H1 (cell line): ENCODE data around the gene RNF166. TPM values are rescaled to one million over a fixed set of nuclear protein-coding genes. Genes with fewer than 3 reads are reported as not detected.

ENCODE experiments used
- CTCF ChIA-PET: fragments of 300-600 bp; sonication (Branson Sonifier 250); formaldehyde crosslinking; loops from one replicate; lab custom pipeline; 2021; ENCODE audit not compliant: partially characterized antibody; lab: Charles Lee
- POLR2A ChIA-PET: fragments of 300-600 bp; sonication (Branson Sonifier 250); formaldehyde crosslinking; loops from one replicate; lab custom pipeline; 2021; ENCODE audit warnings: inconsistent platforms; ENCODE audit not compliant: partially characterized antibody; lab: Charles Lee
- DNase-seq, 2 experiments: peaks; one replicate each; pipeline versions ENCODE4 v3.0.0 to v3.0.0-alpha.2; 2010 to 2022; ENCODE audit warnings: low spot score in 2 of 2, low read depth in 1 of 2, mixed read lengths in 1 of 2
- FAIRE-seq: peaks from 2 replicates; lab custom pipeline; 2011; peaks lifted over from hg19 to GRCh38; lab: Jason Lieb, UNC
- H2AFZ ChIP-seq: 2 replicates; pipeline ENCODE4 v1.8.1; 2012; ENCODE audit warnings: low read length, inconsistent platforms
- H2AK5ac ChIP-seq: 2 replicates; pipeline ENCODE4 v1.6.1; 2013; ENCODE audit warnings: low read depth, low read length
- H2BK120ac ChIP-seq: replicated peaks from 2 replicates; pipeline ENCODE3; 2013; ENCODE audit warnings: low read depth, low read length, inconsistent platforms
- H2BK12ac ChIP-seq: 2 replicates; pipeline ENCODE4 v1.6.1; 2013; ENCODE audit warnings: low read depth, low read length
- H2BK15ac ChIP-seq: 2 replicates; pipeline ENCODE4 v1.6.1; 2013; ENCODE audit warnings: low read length
- H2BK20ac ChIP-seq: 2 replicates; pipeline ENCODE4 v1.6.1; 2013; ENCODE audit warnings: low read length
- H2BK5ac ChIP-seq: 2 replicates; pipeline ENCODE4 v1.6.1; 2013; ENCODE audit warnings: low read depth, low read length
- H3K14ac ChIP-seq: 2 replicates; pipeline ENCODE4 v1.6.1; 2013; ENCODE audit warnings: inconsistent platforms; ENCODE audit not compliant: insufficient read length
- H3K18ac ChIP-seq: 2 replicates; pipeline ENCODE4 v1.6.1; 2013; ENCODE audit warnings: low read length; ENCODE audit errors: extremely low read depth
- H3K23ac ChIP-seq: 2 replicates; pipeline ENCODE4 v1.6.1; 2013; ENCODE audit warnings: inconsistent platforms; ENCODE audit not compliant: insufficient read length
- H3K23me2 ChIP-seq: 2 replicates; pipeline ENCODE4 v1.6.1; 2013; ENCODE audit warnings: low read depth, low read length
- H3K27ac ChIP-seq: 2 replicates; pipeline ENCODE4 v1.6.1; 2011; ENCODE audit warnings: low read depth, low read length, inconsistent platforms
- H3K27me3 ChIP-seq, 4 experiments: replicated peaks in 1 of 4; 1 replicate in 1 of 4; 2 replicates in 3 of 4; pipeline versions ENCODE4 v1.6.1 to v1.8.1; 2011 to 2013; ENCODE audit warnings: low read length in 3 of 4, mild to moderate bottlenecking in 3 of 4, inconsistent platforms in 2 of 4, mixed read lengths in 2 of 4, moderate library complexity in 1 of 4; ENCODE audit not compliant: control insufficient read depth in 3 of 4, insufficient read depth in 3 of 4; ENCODE audit errors: extremely low read depth in 1 of 4
- H3K36me3 ChIP-seq, 4 experiments: 2 replicates each; pipeline versions ENCODE4 v1.6.1 to v1.8.1; 2011 to 2013; ENCODE audit warnings: mild to moderate bottlenecking in 4 of 4, low read length in 3 of 4, moderate library complexity in 2 of 4, control low read depth in 1 of 4, inconsistent platforms in 1 of 4; ENCODE audit not compliant: insufficient read depth in 4 of 4, control insufficient read depth in 2 of 4
- H3K4ac ChIP-seq: replicated peaks from 2 replicates; pipeline ENCODE3; 2013; ENCODE audit warnings: low read length, low read depth, mixed read lengths, inconsistent platforms; ENCODE audit not compliant: insufficient read length
- H3K4me1 ChIP-seq, 4 experiments: replicated peaks in 1 of 4; 1 replicate in 1 of 4; 2 replicates in 3 of 4; pipeline versions ENCODE4 v1.6.1 to v1.8.1; 2011 to 2013; ENCODE audit warnings: low read length in 3 of 4, inconsistent platforms in 2 of 4, mixed read lengths in 1 of 4; ENCODE audit not compliant: insufficient read depth in 4 of 4, control insufficient read depth in 3 of 4
- H3K4me2 ChIP-seq, 2 experiments: 2 replicates each; pipeline versions ENCODE4 v1.6.1 to v1.8.1; 2011 to 2013; ENCODE audit warnings: low read depth in 2 of 2, low read length in 2 of 2, control low read depth in 1 of 2, inconsistent platforms in 1 of 2, mild to moderate bottlenecking in 1 of 2; ENCODE audit not compliant: insufficient read depth in 1 of 2
- H3K4me3 ChIP-seq, 4 experiments: fragments of 200-600, 300-600 bp in 1 of 4; sonication (generic), shearing (Covaris generic), sonication (Bioruptor Twin) in 1 of 4; 2 replicates each; pipeline versions ENCODE4 v1.5.1 to v1.8.1; 2011 to 2016; ENCODE audit warnings: low read length in 4 of 4, low read depth in 3 of 4, control low read depth in 2 of 4, inconsistent platforms in 2 of 4, mild to moderate bottlenecking in 2 of 4, mixed read lengths in 1 of 4, moderate library complexity in 1 of 4; ENCODE audit not compliant: insufficient read depth in 2 of 4; ENCODE audit errors: extremely low read depth in 1 of 4
- H3K56ac ChIP-seq: replicated peaks from 2 replicates; pipeline ENCODE3; 2013; ENCODE audit warnings: low read depth, mild to moderate bottlenecking, mixed read lengths, low read length, inconsistent platforms; ENCODE audit not compliant: insufficient read length
- H3K79me1 ChIP-seq: 2 replicates; pipeline ENCODE4 v1.6.1; 2013; ENCODE audit warnings: low read depth, low read length, control low read depth
- H3K79me2 ChIP-seq, 2 experiments: 2 replicates each; pipeline versions ENCODE4 v1.6.1 to v1.8.1; 2012 to 2013; ENCODE audit warnings: low read length in 2 of 2, mild to moderate bottlenecking in 2 of 2, inconsistent platforms in 1 of 2; ENCODE audit not compliant: insufficient read depth in 2 of 2, control insufficient read depth in 1 of 2
- H3K9ac ChIP-seq, 4 experiments: replicated peaks in 1 of 4; 1 replicate in 1 of 4; 2 replicates in 3 of 4; pipeline versions ENCODE4 v1.6.1 to v1.8.1; 2011 to 2013; ENCODE audit warnings: low read depth in 3 of 4, low read length in 3 of 4, control low read depth in 2 of 4, mild to moderate bottlenecking in 2 of 4, moderate library complexity in 2 of 4, inconsistent platforms in 1 of 4; ENCODE audit errors: extremely low read depth in 1 of 4
- H3K9me3 ChIP-seq, 2 experiments: 2 replicates each; pipeline versions ENCODE4 v1.6.1 to v1.8.1; 2012 to 2013; ENCODE audit warnings: mild to moderate bottlenecking in 2 of 2, moderate library complexity in 2 of 2, control low read depth in 1 of 2, inconsistent platforms in 1 of 2, low read depth in 1 of 2, low read length in 1 of 2, mixed read lengths in 1 of 2; ENCODE audit not compliant: insufficient read depth in 2 of 2
- H4K20me1 ChIP-seq, 2 experiments: replicated peaks in 1 of 2; 2 replicates each; pipeline versions ENCODE3 to v1.8.1; 2011 to 2013; ENCODE audit warnings: inconsistent platforms in 2 of 2, low read length in 2 of 2, mild to moderate bottlenecking in 1 of 2; ENCODE audit not compliant: insufficient read depth in 2 of 2, control insufficient read depth in 1 of 2
- H4K5ac ChIP-seq: 2 replicates; pipeline ENCODE4 v1.6.1; 2013; ENCODE audit warnings: low read length, low read depth, mixed read lengths, inconsistent platforms; ENCODE audit not compliant: insufficient read length
- H4K8ac ChIP-seq: 2 replicates; pipeline ENCODE4 v1.8.0; 2013; ENCODE audit warnings: mild to moderate bottlenecking, moderate library complexity, low read length, inconsistent platforms; ENCODE audit not compliant: insufficient read depth; ENCODE audit errors: extremely low read depth
- H4K91ac ChIP-seq: replicated peaks from 2 replicates; pipeline ENCODE3; 2013; ENCODE audit warnings: low read length, mixed read lengths, inconsistent platforms; ENCODE audit not compliant: insufficient read length
- ATF2 ChIP-seq: IDR thresholded peaks from 2 replicates; pipeline ENCODE4 v1.6.1; 2012; ENCODE audit warnings: low read length, inconsistent platforms
- BCL11A ChIP-seq, 2 experiments: IDR thresholded peaks; one replicate each; pipeline ENCODE4 v1.6.1; 2011; ENCODE audit warnings: low read depth in 2 of 2, low read length in 2 of 2, mild to moderate bottlenecking in 2 of 2
- CBX5 ChIP-seq: fragments of 300-800, 300-1000 bp; sonication (generic); IDR thresholded peaks from 2 replicates; pipeline ENCODE4 v1.7.1; 2016; ENCODE audit warnings: antibody characterized with exemption, low read length, low read depth
- FOSL1 ChIP-seq: IDR thresholded peaks from 2 replicates; pipeline ENCODE4 v1.6.1; 2011; ENCODE audit warnings: mild to moderate bottlenecking, low read depth, low read length, moderate library complexity; ENCODE audit not compliant: insufficient read depth
- HDAC2 ChIP-seq, 2 experiments: fragments of 300-600 bp in 1 of 2; sonication (generic) in 1 of 2; IDR thresholded peaks; 2 replicates each; pipeline ENCODE4 v1.6.1; 2011 to 2012; ENCODE audit warnings: low read depth in 2 of 2, low read length in 2 of 2, mild to moderate bottlenecking in 2 of 2, moderate library complexity in 2 of 2, borderline replicate concordance in 1 of 2, inconsistent platforms in 1 of 2
- SAP30 ChIP-seq: fragments of 300-600 bp; sonication (generic); IDR thresholded peaks from 2 replicates; pipeline ENCODE4 v1.7.1; 2012; ENCODE audit warnings: low read length, moderate library complexity, mild to moderate bottlenecking, inconsistent platforms; ENCODE audit not compliant: insufficient read depth, insufficient replicate concordance
- SIN3A ChIP-seq, 2 experiments: IDR thresholded peaks in 1 of 2; conservative IDR thresholded peaks in 1 of 2; 2 replicates each; pipeline ENCODE4 v1.6.1; 2011 to 2012; ENCODE audit warnings: low read length in 2 of 2, improper control_type of control experiment in 1 of 2, low read depth in 1 of 2, mild to moderate bottlenecking in 1 of 2
- SIX5 ChIP-seq: IDR thresholded peaks from 2 replicates; pipeline ENCODE4 v1.6.1; 2011; ENCODE audit warnings: mild to moderate bottlenecking, low read depth, low read length
- SP1 ChIP-seq: IDR thresholded peaks from 2 replicates; pipeline ENCODE4 v1.6.1; 2011; ENCODE audit warnings: low read depth, low read length
- WGBS, 2 experiments: shearing (Covaris generic) in 1 of 2; methylation state at CpG; one replicate each; pipeline versions ENCODE4 v1.1.6 to v1.1.7; 2013 to 2015; ENCODE audit warnings: low lambda C conversion rate in 2 of 2, mixed read lengths in 2 of 2, inconsistent platforms in 1 of 2, low coverage in 1 of 2, missing lambda C conversion rate in 1 of 2; ENCODE audit not compliant: insufficient replicate concordance in 2 of 2, insufficient coverage in 1 of 2, insufficient read length in 1 of 2; ENCODE audit errors: extremely low coverage in 1 of 2, missing lambda C conversion rate in 1 of 2; 5-methylcytosine and 5-hydroxymethylcytosine counted together
- polyA plus RNA-seq, 7 experiments: library from polyadenylated mRNA; depleted of rRNA in 3 of 7; stranded (reverse) in 5 of 7; unstranded in 2 of 7; fragments of >200 nt in 5 of 7; fragments of 200-250 nt in 2 of 7; gene quantifications; 1 replicate in 5 of 7; 2 replicates in 1 of 7; 4 replicates in 1 of 7; pipeline versions ENCODE4 v1.2.1 to v1.2.3, GENCODE V29; 2011 to 2013; ENCODE audit warnings: missing spikeins in 2 of 7, mixed read lengths in 2 of 7
- total RNA-seq: library from RNA; stranded (reverse); fragmentation: NEBNext Ultra II Directional; extraction: Animal tissue kit (Norgen Biotek cat#: 25700); gene quantifications from 2 replicates; pipeline ENCODE4 v1.2.1, GENCODE V29; 2021

RNF166 gene
- total and polyA plus RNA-seq, 2 of the 8 experiments (the other 6 are each of a cell fraction or from before 2014, with no cell fraction given): 29.8 to 31.2 TPM

GRCh38 chr16:88691129-88691813 lies 14.9 kb downstream of the RNF166 start:
- H2AK5ac ChIP-seq: no peak overlapping the region
- H2BK5ac ChIP-seq: no peak overlapping the region
- H3K79me2 ChIP-seq: no peaks in the 10 kb centered on the region
- H4K8ac ChIP-seq: no peak overlapping the region
- peak overlapping the region in 1 of 4 experiments; percentile 38; a peak in 2 of 7 replicates for H3K9ac ChIP-seq
- H4K5ac ChIP-seq: no peak overlapping the region
- ChIA-PET CTCF (interaction anchor here (0.5 to 2.3 kb wide), 2 partner anchors 19 to 68 kb away, joined by 3 to 9 read pairs; no protein-coding TSS in a partner anchor), POLR2A (interaction anchor here (0.6 to 1.3 kb wide), 2 partner anchors 114 to 1012 kb away, joined by 3 read pairs; no protein-coding TSS in a partner anchor)
- no peak overlapping the region for H3K14ac ChIP-seq
- DNase-seq: no peak
- H3K36me3 ChIP-seq: no peaks in the 10 kb centered on the region
- no peak overlapping the region for H3K4me3 ChIP-seq
- 91% methylated on average over 32 of the region's 33 CpGs; no CpG with 5 or more reads in 1 of the 2 experiments for WGBS, 2 experiments
- peak overlapping the region; percentile 83 for H3K4ac ChIP-seq
- no peak overlapping the region for H3K23ac ChIP-seq
- H2BK120ac ChIP-seq: no peak overlapping the region
- H3K4me2 ChIP-seq: no peak overlapping the region
- peaks cover 3% of the 10 kb centered on the region; the same call in 1 of the 2 replicates for H3K23me2 ChIP-seq
- peak overlapping the region; percentile 55; the same call in 1 of the 2 replicates for H2BK12ac ChIP-seq
- no peak overlapping the region for H4K91ac ChIP-seq
- no peak overlapping the region for H2BK20ac ChIP-seq
- H3K27ac ChIP-seq: no peak overlapping the region
- H3K79me1 ChIP-seq: no peaks in the 10 kb centered on the region
- no peaks in the 10 kb centered on the region for H3K9me3 ChIP-seq
- peaks cover 0 to 11% (median 9%) of the 10 kb centered on the region in 4 experiments; a peak in 3 of 7 replicates for H3K27me3 ChIP-seq
- H2AFZ ChIP-seq: no peak overlapping the region
- peaks cover 0 to 5% (median 4%) of the 10 kb centered on the region in 4 experiments; a peak in 6 of 7 replicates for H3K4me1 ChIP-seq
- H2BK15ac ChIP-seq: 0 out of 2 replicates have a peak overlapping the region, but pooled peaks have one; percentile 1
- FAIRE-seq: no peak
- H3K18ac ChIP-seq: no peak overlapping the region
- H3K56ac ChIP-seq: no peak overlapping the region
- H4K20me1 ChIP-seq: peaks cover 0 to 1% of the 10 kb centered on the region in 2 experiments
- no peak for TF ChIP-seq SP1
- no peak for TF ChIP-seq CBX5
- no peak for TF ChIP-seq HDAC2 (IDR thresholded peaks at IDR 0.05; ENCODE audit: borderline replicate concordance in 1 of 2, low read depth in 2 of 2, low read length in 2 of 2)
- TF ChIP-seq BCL11A (IDR thresholded peaks at IDR 0.05; ENCODE audit: low read depth in 2 of 2, low read length in 2 of 2): no peak
- no peak for TF ChIP-seq SAP30
- TF ChIP-seq ATF2: no peak
- no peak for TF ChIP-seq FOSL1
- TF ChIP-seq SIN3A (conservative IDR thresholded peaks at IDR 0.05 in 1 of 2, IDR thresholded peaks at IDR 0.05 in 1 of 2; ENCODE audit: low read depth in 1 of 2, low read length in 2 of 2): no peak
- TF ChIP-seq SIX5: no peak
